Fibroblast of lung (primary cell): Measurements from ENCODE around the gene ARSG. TPM values are rescaled to one million over a fixed set of nuclear protein-coding genes. Genes with fewer than 3 reads are reported as not detected.
A peak's percentile ranks its signal among the peaks of the same experiment; 100 is the strongest.

Experiments used
- DNase-seq, 2 donors: peaks; one replicate each; pipeline versions ENCODE4 v3.0.0 to v3.0.0-alpha.2; 2010; ENCODE audit warnings: low read depth in 2 of 2
- H2AFZ ChIP-seq: 2 replicates; pipeline ENCODE4 v1.5.1; 2012; ENCODE audit warnings: low read length, control low read depth, inconsistent platforms
- H3K27ac ChIP-seq: 2 replicates; pipeline ENCODE4 v1.5.1; 2011; ENCODE audit warnings: low read length, control low read depth; ENCODE audit not compliant: insufficient read depth
- H3K27me3 ChIP-seq: 2 replicates; pipeline ENCODE4 v1.5.1; 2011; ENCODE audit warnings: mild to moderate bottlenecking, low read length; ENCODE audit not compliant: control insufficient read depth, insufficient read depth
- H3K36me3 ChIP-seq: 2 replicates; pipeline ENCODE4 v1.5.1; 2011; ENCODE audit warnings: low read length; ENCODE audit not compliant: control insufficient read depth, insufficient read depth
- H3K4me1 ChIP-seq: 2 replicates; pipeline ENCODE4 v1.5.1; 2011; ENCODE audit warnings: low read length; ENCODE audit not compliant: control insufficient read depth, insufficient read depth; ENCODE audit errors: extremely low read depth
- H3K4me2 ChIP-seq: 2 replicates; pipeline ENCODE4 v1.5.1; 2011; ENCODE audit warnings: low read length, control low read depth; ENCODE audit not compliant: insufficient read depth; ENCODE audit errors: extremely low read depth
- H3K4me3 ChIP-seq, 4 experiments: fragments of 200-600 bp in 1 of 4; sonication (generic) in 1 of 4; replicated peaks in 1 of 4; 2 replicates each; pipeline ENCODE4 v1.5.1; 2011 to 2016; ENCODE audit warnings: low read length in 4 of 4, low read depth in 3 of 4, mild to moderate bottlenecking in 3 of 4, control low read depth in 2 of 4, inconsistent platforms in 1 of 4, mixed read lengths in 1 of 4; ENCODE audit not compliant: insufficient read depth in 1 of 4; ENCODE audit errors: control extremely low read depth in 1 of 4
- H3K79me2 ChIP-seq: 2 replicates; pipeline ENCODE4 v1.5.1; 2012; ENCODE audit warnings: mild to moderate bottlenecking, low read length, inconsistent platforms; ENCODE audit not compliant: control insufficient read depth, insufficient read depth
- H3K9ac ChIP-seq: 2 replicates; pipeline ENCODE4 v1.5.1; 2011; ENCODE audit warnings: mild to moderate bottlenecking, low read length, control low read depth; ENCODE audit not compliant: insufficient read depth
- H3K9me3 ChIP-seq: 2 replicates; pipeline ENCODE4 v1.5.1; 2012; ENCODE audit warnings: low read depth, low read length; ENCODE audit not compliant: control insufficient read depth, insufficient read depth
- H4K20me1 ChIP-seq: 2 replicates; pipeline ENCODE4 v1.5.1; 2011; ENCODE audit warnings: low read length; ENCODE audit not compliant: control insufficient read depth, insufficient read depth; ENCODE audit errors: extremely low read depth
- EZH2 ChIP-seq: IDR thresholded peaks from 2 replicates; pipeline ENCODE4 v1.5.1; 2012; ENCODE audit warnings: low read length, control low read depth, mild to moderate bottlenecking; ENCODE audit errors: missing control alignments
- polyA plus RNA-seq, 2 donors: library from polyadenylated mRNA; depleted of rRNA in 1 of 2; stranded (reverse) in 1 of 2; unstranded in 1 of 2; fragments of >200 nt; gene quantifications; 2 replicates each; pipeline ENCODE4 v1.2.1, GENCODE V29; 2011 to 2012; ENCODE audit warnings: missing spikeins in 1 of 2
- total RNA-seq: library from RNA; depleted of rRNA; stranded (reverse); fragments of >200 nt; gene quantifications from 2 replicates; pipeline ENCODE4 v1.2.1, GENCODE V29; 2014
- TF ChIP-seq, protein P1 (sequence below), 2 donors: IDR thresholded peaks in 1 of 2; conservative IDR thresholded peaks in 1 of 2; 1 replicate in 1 of 2; 2 replicates in 1 of 2; pipeline ENCODE4 v1.5.1; 2011 to 2012; ENCODE audit warnings: low read length in 2 of 2, control low read depth in 1 of 2, inconsistent platforms in 1 of 2, low read depth in 1 of 2, mild to moderate bottlenecking in 1 of 2

Gene ARSG
- total and polyA plus RNA-seq, 2 donors (not counting 1 experiment from before 2014, with no cell fraction given): 3.5 to 8.1 TPM

DNA sequence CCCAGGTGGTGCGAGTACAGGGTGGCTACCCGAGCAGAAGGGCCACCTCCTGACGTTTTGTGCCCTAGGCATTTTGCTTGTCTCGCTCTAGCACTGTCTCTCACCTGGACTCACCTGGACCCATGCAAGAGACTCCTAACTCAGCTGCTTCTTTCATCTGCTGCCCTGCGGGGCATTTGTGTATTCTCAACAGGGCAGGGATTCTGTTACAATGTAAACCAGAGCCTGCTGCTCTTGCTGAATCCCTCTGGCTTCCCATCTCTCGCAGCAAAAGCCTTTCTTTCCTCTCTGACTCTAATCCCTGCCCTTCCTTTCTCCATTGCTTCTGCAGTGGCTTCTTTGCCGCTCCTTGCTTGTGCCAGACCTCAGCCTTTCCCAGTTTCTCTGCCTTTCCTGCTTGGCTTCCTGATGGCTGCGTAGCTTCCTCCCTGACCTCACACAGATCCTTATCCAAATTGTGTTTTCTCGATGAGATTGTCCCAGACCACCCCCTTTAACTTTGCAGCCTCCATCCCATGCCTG, 10.2 kb downstream of the ARSG start:
- DNase-seq: no peak
- Histone ChIP-seq H3K36me3 (no peaks in the 10 kb centered on the region), H3K9me3 (no peaks in the 10 kb centered on the region), H3K4me3 (no peak overlapping the region), H3K9ac (no peak overlapping the region), H3K4me1 (no peaks in the 10 kb centered on the region), H4K20me1 (no peaks in the 10 kb centered on the region), H2AFZ (no peak overlapping the region), H3K27ac (no peak overlapping the region), H3K4me2 (no peak overlapping the region), H3K79me2 (no peaks in the 10 kb centered on the region), H3K27me3 (no peaks in the 10 kb centered on the region)
- no peak for TF ChIP-seq EZH2
- TF ChIP-seq, protein P1, sequence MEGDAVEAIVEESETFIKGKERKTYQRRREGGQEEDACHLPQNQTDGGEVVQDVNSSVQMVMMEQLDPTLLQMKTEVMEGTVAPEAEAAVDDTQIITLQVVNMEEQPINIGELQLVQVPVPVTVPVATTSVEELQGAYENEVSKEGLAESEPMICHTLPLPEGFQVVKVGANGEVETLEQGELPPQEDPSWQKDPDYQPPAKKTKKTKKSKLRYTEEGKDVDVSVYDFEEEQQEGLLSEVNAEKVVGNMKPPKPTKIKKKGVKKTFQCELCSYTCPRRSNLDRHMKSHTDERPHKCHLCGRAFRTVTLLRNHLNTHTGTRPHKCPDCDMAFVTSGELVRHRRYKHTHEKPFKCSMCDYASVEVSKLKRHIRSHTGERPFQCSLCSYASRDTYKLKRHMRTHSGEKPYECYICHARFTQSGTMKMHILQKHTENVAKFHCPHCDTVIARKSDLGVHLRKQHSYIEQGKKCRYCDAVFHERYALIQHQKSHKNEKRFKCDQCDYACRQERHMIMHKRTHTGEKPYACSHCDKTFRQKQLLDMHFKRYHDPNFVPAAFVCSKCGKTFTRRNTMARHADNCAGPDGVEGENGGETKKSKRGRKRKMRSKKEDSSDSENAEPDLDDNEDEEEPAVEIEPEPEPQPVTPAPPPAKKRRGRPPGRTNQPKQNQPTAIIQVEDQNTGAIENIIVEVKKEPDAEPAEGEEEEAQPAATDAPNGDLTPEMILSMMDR (conservative IDR thresholded peaks at IDR 0.05 in 1 of 2, IDR thresholded peaks at IDR 0.05 in 1 of 2; ENCODE audit: low read depth in 1 of 2, low read length in 2 of 2): no peak

DNA sequence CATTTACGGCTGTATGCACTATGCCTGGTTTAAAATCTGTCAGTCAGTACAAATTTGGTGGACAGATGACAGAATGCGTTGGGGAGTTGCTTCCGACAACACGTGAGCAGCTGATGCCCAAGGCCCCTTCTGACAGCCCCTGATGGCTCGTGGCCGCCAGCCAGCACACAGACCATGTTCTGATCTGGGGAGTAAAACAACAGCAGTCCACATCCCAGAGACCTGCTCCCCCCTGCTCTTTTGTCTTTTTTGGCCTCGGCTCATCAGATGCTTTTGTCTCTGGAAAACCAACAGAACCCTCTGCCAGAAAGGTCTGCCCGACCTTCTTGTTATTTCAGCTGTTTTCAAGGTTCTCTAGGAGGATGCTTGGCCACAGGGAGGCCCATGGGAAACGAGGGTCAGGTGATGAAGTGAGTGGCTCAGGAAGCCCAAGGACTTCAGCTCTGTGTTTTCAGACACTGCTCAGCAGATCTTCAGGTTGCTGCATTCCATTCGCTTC, 10.8 kb downstream of the ARSG start:
- no peak overlapping the region for H2AFZ ChIP-seq
- H3K9me3 ChIP-seq: no peaks in the 10 kb centered on the region
- no peak overlapping the region for H3K4me2 ChIP-seq
- H3K4me3 ChIP-seq: no peak overlapping the region
- H3K27ac ChIP-seq: no peak overlapping the region
- H4K20me1 ChIP-seq: no peaks in the 10 kb centered on the region
- no peak overlapping the region for H3K9ac ChIP-seq
- H3K36me3 ChIP-seq: no peaks in the 10 kb centered on the region
- peak in 1 of 2 donors; percentile 59 for DNase-seq
- no peaks in the 10 kb centered on the region for H3K27me3 ChIP-seq
- H3K4me1 ChIP-seq: no peaks in the 10 kb centered on the region
- TF ChIP-seq, protein P1 (conservative IDR thresholded peaks at IDR 0.05 in 1 of 2, IDR thresholded peaks at IDR 0.05 in 1 of 2; ENCODE audit: low read depth in 1 of 2, low read length in 2 of 2): no peak
- TF ChIP-seq EZH2: no peak
- H3K79me2 ChIP-seq: no peaks in the 10 kb centered on the region

DNA sequence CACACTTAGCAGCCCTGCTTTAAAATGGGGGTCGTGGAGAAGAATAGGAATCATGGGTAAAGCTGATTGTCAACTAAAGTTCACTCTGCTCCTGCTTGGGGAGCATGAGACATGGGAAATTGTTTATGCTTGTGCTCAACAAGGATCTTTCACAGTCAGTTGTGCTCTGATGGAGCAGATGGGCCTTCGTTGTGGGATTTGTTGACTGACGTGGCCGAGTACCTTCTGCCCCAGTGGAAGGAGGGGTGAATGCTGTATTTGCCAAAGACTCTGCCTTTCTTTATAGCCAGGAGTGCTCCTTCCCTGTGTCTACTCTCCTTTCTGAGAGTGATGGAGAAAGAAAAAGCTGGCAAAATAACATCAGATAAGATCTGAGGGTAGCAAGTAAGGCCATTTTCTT, 11.4 kb downstream of the ARSG start:
- DNase-seq: no peak
- H3K4me3 ChIP-seq: no peak overlapping the region
- H3K9ac ChIP-seq: no peak overlapping the region
- no peaks in the 10 kb centered on the region for H3K9me3 ChIP-seq
- H2AFZ ChIP-seq: no peak overlapping the region
- no peak overlapping the region for H3K27ac ChIP-seq
- no peak overlapping the region for H3K4me2 ChIP-seq
- no peaks in the 10 kb centered on the region for H3K36me3 ChIP-seq
- TF ChIP-seq EZH2: no peak
- TF ChIP-seq, protein P1 (conservative IDR thresholded peaks at IDR 0.05 in 1 of 2, IDR thresholded peaks at IDR 0.05 in 1 of 2; ENCODE audit: low read depth in 1 of 2, low read length in 2 of 2): no peak
- H4K20me1 ChIP-seq: no peaks in the 10 kb centered on the region
- H3K79me2 ChIP-seq: no peaks in the 10 kb centered on the region
- no peaks in the 10 kb centered on the region for H3K27me3 ChIP-seq
- H3K4me1 ChIP-seq: no peaks in the 10 kb centered on the region
